H1 (cell line): Measurements from ENCODE around the gene PLCB2.

Source experiments
- EZH2 ChIP-seq: fragments of 200-600 bp; sonication (generic); IDR thresholded peaks from 2 replicates; pipeline ENCODE4 v1.7.1; 2012; ENCODE audit warnings: low read depth, mild to moderate bottlenecking, moderate library complexity, low read length, inconsistent platforms; ENCODE audit not compliant: severe bottlenecking
- POLR2A ChIP-seq, 2 experiments: IDR thresholded peaks; 1 replicate in 1 of 2; 2 replicates in 1 of 2; pipeline ENCODE4 v1.6.1; 2011; ENCODE audit warnings: low read depth in 2 of 2, low read length in 2 of 2, mild to moderate bottlenecking in 2 of 2; ENCODE audit errors: control extremely low read depth in 1 of 2
- SIX5 ChIP-seq: IDR thresholded peaks from 2 replicates; pipeline ENCODE4 v1.6.1; 2011; ENCODE audit warnings: mild to moderate bottlenecking, low read depth, low read length
- TF ChIP-seq, protein P1 (sequence below), 3 experiments: IDR thresholded peaks; 1 replicate in 2 of 3; 2 replicates in 1 of 3; pipeline versions ENCODE4 v1.5.1 to v1.6.1; 2011; ENCODE audit warnings: low read length in 3 of 3, mild to moderate bottlenecking in 3 of 3, inconsistent platforms in 2 of 3, low read depth in 1 of 3, moderate library complexity in 1 of 3; ENCODE audit not compliant: insufficient read depth in 1 of 3; ENCODE audit errors: control extremely low read depth in 1 of 3

DNA sequence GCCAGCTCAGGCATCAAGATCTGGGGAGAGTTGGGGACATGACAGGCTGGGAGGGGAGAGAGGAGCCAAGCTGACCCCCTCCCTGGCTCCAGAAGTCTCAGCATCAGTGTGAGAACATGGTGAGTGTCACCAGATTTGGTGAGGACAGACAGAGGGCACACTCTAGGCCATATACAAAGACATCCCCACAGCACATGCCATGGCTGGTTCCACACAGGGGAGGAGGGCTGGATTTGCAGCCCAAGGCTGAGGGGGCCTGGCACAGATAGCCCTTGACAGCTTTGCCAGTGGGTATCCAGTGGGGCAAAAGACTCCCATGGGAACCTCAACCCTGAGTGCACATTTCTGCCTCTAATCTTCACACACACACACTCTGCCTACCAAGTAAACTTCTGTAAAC is 14.7 kb downstream of the PLCB2 start:
- TF ChIP-seq SIX5 = no peak
- no peak for TF ChIP-seq EZH2
- TF ChIP-seq POLR2A (IDR thresholded peaks at IDR 0.05; ENCODE audit: control extremely low read depth in 1 of 2, low read depth in 2 of 2, low read length in 2 of 2) = no peak
- TF ChIP-seq, protein P1, sequence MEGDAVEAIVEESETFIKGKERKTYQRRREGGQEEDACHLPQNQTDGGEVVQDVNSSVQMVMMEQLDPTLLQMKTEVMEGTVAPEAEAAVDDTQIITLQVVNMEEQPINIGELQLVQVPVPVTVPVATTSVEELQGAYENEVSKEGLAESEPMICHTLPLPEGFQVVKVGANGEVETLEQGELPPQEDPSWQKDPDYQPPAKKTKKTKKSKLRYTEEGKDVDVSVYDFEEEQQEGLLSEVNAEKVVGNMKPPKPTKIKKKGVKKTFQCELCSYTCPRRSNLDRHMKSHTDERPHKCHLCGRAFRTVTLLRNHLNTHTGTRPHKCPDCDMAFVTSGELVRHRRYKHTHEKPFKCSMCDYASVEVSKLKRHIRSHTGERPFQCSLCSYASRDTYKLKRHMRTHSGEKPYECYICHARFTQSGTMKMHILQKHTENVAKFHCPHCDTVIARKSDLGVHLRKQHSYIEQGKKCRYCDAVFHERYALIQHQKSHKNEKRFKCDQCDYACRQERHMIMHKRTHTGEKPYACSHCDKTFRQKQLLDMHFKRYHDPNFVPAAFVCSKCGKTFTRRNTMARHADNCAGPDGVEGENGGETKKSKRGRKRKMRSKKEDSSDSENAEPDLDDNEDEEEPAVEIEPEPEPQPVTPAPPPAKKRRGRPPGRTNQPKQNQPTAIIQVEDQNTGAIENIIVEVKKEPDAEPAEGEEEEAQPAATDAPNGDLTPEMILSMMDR (IDR thresholded peaks at IDR 0.05; ENCODE audit: control extremely low read depth in 1 of 3, insufficient read depth in 1 of 3, low read depth in 1 of 3, low read length in 3 of 3) = no peak
